Purkinje cell (primary cell): ENCODE measurements around the gene SLC25A34. TPM values are rescaled to one million over a fixed set of nuclear protein-coding genes. Genes with fewer than 3 reads are reported as not detected.

ENCODE experiments used
- polyA plus RNA-seq: library from polyadenylated mRNA; unstranded; fragments of >200 nt; fragmentation: Nextera tagmentation; gene quantifications from 2 replicates; pipeline ENCODE4 v1.2.1, GENCODE V29; 2014

Gene SLC25A34
- polyA plus RNA-seq, result 0.11 and 0.15 TPM in 2 replicates

DNA sequence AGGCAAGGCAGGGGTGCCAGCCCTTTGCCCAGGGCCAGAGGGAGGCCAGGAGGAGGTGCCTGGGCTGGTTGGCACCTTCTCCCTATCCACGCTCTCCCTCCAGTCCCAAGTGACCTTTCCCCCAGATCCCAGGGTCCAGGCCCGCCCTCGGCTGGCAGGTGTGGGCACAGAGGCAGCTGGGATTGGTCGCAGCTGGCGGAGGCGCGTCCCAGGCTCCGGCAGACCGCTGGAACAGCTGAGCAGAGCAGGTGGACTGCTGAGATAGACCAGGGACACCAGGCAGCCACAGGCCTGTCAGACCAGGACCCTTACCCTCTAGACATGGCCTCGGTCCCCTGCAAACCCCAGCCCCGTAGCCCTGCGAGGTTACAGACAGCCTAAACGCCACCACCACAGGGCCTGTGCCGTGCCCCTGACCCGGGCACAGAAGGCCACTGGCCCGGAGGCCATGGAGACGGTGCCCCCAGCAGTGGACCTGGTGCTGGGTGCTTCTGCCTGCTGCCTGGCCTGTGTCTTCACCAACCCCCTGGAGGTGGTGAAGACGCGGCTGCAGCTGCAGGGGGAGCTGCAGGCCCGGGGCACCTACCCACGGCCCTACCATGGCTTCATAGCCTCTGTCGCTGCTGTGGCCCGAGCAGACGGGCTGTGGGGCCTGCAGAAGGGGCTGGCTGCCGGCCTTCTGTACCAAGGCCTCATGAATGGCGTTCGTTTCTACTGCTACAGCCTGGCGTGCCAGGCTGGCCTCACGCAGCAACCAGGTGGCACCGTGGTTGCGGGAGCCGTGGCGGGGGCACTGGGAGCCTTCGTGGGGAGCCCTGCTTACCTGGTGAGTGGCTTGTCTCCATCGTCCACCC is at the start of gene SLC25A34:
TSS of gene SLC25A34 (plus strand) at position 221 of the 854 bp plus-strand sequence. CDS start at position 449, 228 bp downstream.

DNA sequence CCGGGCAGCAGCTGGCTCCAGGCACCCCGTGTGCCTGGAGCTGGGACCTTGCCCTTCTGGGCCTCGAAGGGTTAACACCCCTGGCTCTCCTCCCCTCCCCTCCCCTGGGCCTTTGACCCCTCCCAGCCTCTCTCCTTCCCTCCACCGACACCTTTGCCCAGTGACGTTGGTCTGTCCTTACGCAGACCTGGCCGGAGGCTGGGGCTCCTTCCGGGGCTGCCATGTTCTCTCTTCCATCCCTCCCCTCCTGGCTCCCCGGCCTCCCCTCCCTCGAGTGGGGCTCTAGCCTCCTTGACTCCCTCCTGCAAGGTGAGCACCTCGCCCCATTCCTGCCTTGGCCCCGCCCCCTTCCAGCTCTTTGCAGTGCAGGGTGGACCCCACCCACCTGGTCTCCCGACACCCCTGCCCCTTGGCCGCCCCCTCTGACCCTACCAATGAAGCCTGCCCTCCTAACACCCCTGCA is 6.3 kb downstream of the SLC25A34 start, which contains the start of gene TMEM82:
TSS of gene TMEM82 (plus strand) at position 161 of the 463 bp plus-strand sequence. CDS start at position 222, 61 bp downstream.

DNA sequence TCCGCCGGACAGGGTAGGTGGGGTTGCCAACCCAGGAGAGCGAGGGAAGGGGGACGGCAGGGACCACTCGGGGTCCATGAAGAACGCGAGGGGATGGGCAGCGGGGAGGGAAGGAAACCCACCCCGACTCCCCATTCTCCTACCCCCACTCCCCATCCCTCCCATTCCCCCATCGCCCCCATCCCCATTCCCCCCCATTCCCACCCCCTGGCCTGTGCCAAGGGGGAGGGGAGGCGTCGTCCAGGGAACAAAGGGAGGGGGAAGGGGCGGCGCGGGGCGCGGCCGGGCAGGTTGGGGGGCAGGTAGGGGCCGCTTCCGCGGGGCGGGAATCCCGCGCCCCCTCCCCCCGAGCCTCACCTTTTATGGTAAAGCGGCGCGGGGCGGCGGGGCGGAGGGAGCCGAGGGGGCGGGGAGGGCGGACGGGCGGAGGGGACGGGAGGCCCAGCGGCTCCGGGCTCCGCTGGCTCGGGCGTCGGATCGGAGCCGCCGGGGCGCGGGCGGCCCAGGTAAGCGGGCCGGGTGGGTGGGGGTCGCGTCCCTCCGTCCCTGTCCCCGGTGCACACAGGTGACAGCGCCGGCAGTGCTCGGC is 22.4 kb downstream of the SLC25A34 start, which contains the start of gene FBLIM1:
TSS of gene FBLIM1 (plus strand) at position 453 of the 589 bp plus-strand sequence. CDS start 6,189 bp downstream, outside the sequence.

Other genes with a start within 250 kb of the SLC25A34 start
- 2.1 and 2.5 TPM in 2 replicates for gene CASP9, start 212.0 kb upstream of the SLC25A34 start, polyA plus RNA-seq
- 22.4 and 60.2 TPM in 2 replicates for gene DNAJC16, start 209.4 kb upstream of the SLC25A34 start, polyA plus RNA-seq
- 0.97 TPM in 1 of 2 replicates, not detected in the other for gene AGMAT, start 151.2 kb upstream of the SLC25A34 start, polyA plus RNA-seq
- 2.0 and 3.1 TPM in 2 replicates for gene DDI2, start 118.8 kb upstream of the SLC25A34 start, polyA plus RNA-seq
- gene PLEKHM2, start 51.9 kb upstream of the SLC25A34 start, polyA plus RNA-seq, result 0.75 and 3.6 TPM in 2 replicates
- not detected in 2 replicates for gene TMEM82, start 6.2 kb downstream of the SLC25A34 start, polyA plus RNA-seq
- gene FBLIM1, start 22.5 kb downstream of the SLC25A34 start, polyA plus RNA-seq, result 0.07 TPM in 1 of 2 replicates, not detected in the other
- gene UQCRHL, start 71.4 kb downstream of the SLC25A34 start, polyA plus RNA-seq, result 11.2 and 13.8 TPM in 2 replicates
- gene SPEN, start 111.4 kb downstream of the SLC25A34 start, polyA plus RNA-seq, result 3.9 and 12.8 TPM in 2 replicates
- gene ZBTB17, start 239.8 kb downstream of the SLC25A34 start, polyA plus RNA-seq, result 0.32 and 2.6 TPM in 2 replicates